ENCODE data around the gene HNRNPA1. TPM values are rescaled to one million over a fixed set of nuclear protein-coding genes. Genes with fewer than 3 reads are reported as not detected.
A peak's percentile ranks its signal among the peaks of the same experiment; 100 is the strongest.

HNRNPA1 gene
- total and polyA plus RNA-seq, 2 donors (not counting 1 experiment from before 2014, with no cell fraction given), result 311 to 1,057 TPM

- TF ChIP-seq CTCF (conservative IDR thresholded peaks at IDR 0.05 in 1 of 2, IDR thresholded peaks at IDR 0.05 in 1 of 2; ENCODE audit: low read depth in 1 of 2, low read length in 2 of 2) (no peak), EZH2 (IDR thresholded peaks at IDR 0.05; ENCODE audit: low read length, missing control alignments) (no peak)
- Histone ChIP-seq H3K9me3 (ENCODE audit: control insufficient read depth, insufficient read depth, low read depth, low read length) (no peaks in the 10 kb centered on the region), H3K27me3 (ENCODE audit: control insufficient read depth, insufficient read depth, low read length) (no peaks in the 10 kb centered on the region), H3K4me1 (ENCODE audit: control insufficient read depth, extremely low read depth, insufficient read depth, low read length) (peaks cover 19% of the 10 kb centered on the region), H3K27ac (ENCODE audit: insufficient read depth, low read length) (peak overlapping the region; percentile 98), H3K4me3 (replicated peaks in 1 of 4; ENCODE audit: control extremely low read depth in 1 of 4, insufficient read depth in 1 of 4, low read depth in 3 of 4, low read length in 4 of 4) (peak overlapping the region in 2 of 4 experiments; percentile 11 to 55), H4K20me1 (ENCODE audit: control insufficient read depth, extremely low read depth, insufficient read depth, low read length) (no peaks in the 10 kb centered on the region), H3K4me2 (ENCODE audit: extremely low read depth, insufficient read depth, low read length) (peak overlapping the region; percentile 42), H3K79me2 (ENCODE audit: control insufficient read depth, insufficient read depth, low read length) (peaks cover 54% of the 10 kb centered on the region), H2AFZ (ENCODE audit: low read length) (no peak overlapping the region), H3K36me3 (ENCODE audit: control insufficient read depth, insufficient read depth, low read length) (peaks cover 5% of the 10 kb centered on the region), H3K9ac (ENCODE audit: insufficient read depth, low read length) (no peak overlapping the region)
- peak in 1 of 2 donors; percentile 79 for DNase-seq (ENCODE audit: low read depth in 2 of 2)
Observed at GRCh38 chr12:54258201-54258681, 22.3 kb upstream of the HNRNPA1 start.

GRCh38 chr12:54259194-54260011 lies 21.1 kb upstream of the HNRNPA1 start:
- Histone ChIP-seq H3K27me3 (ENCODE audit: control insufficient read depth, insufficient read depth, low read length) (no peaks in the 10 kb centered on the region), H3K9me3 (ENCODE audit: control insufficient read depth, insufficient read depth, low read depth, low read length) (no peaks in the 10 kb centered on the region), H3K36me3 (ENCODE audit: control insufficient read depth, insufficient read depth, low read length) (peaks cover 5% of the 10 kb centered on the region), H3K79me2 (ENCODE audit: control insufficient read depth, insufficient read depth, low read length) (peaks cover 58% of the 10 kb centered on the region), H3K4me1 (ENCODE audit: control insufficient read depth, extremely low read depth, insufficient read depth, low read length) (peaks cover 19% of the 10 kb centered on the region), H4K20me1 (ENCODE audit: control insufficient read depth, extremely low read depth, insufficient read depth, low read length) (no peaks in the 10 kb centered on the region), H3K27ac (ENCODE audit: insufficient read depth, low read length) (peak overlapping the region; percentile 98), H2AFZ (ENCODE audit: low read length) (peak overlapping the region; percentile 71), H3K9ac (ENCODE audit: insufficient read depth, low read length) (peak overlapping the region; percentile 73), H3K4me2 (ENCODE audit: extremely low read depth, insufficient read depth, low read length) (peak overlapping the region; percentile 100), H3K4me3 (replicated peaks in 1 of 4; ENCODE audit: control extremely low read depth in 1 of 4, insufficient read depth in 1 of 4, low read depth in 3 of 4, low read length in 4 of 4) (peak overlapping the region; percentile 55 to 70 (median 59))
- peak; percentile 88 to 89 for DNase-seq (ENCODE audit: low read depth in 2 of 2)
- TF ChIP-seq CTCF (conservative IDR thresholded peaks at IDR 0.05 in 1 of 2, IDR thresholded peaks at IDR 0.05 in 1 of 2; ENCODE audit: low read depth in 1 of 2, low read length in 2 of 2) (no peak), EZH2 (IDR thresholded peaks at IDR 0.05; ENCODE audit: low read length, missing control alignments) (no peak)

- H3K9me3 ChIP-seq (ENCODE audit: control insufficient read depth, insufficient read depth, low read depth, low read length), result no peaks in the 10 kb centered on the region
- H3K79me2 ChIP-seq (ENCODE audit: control insufficient read depth, insufficient read depth, low read length), result peaks cover 56% of the 10 kb centered on the region
- peak in 1 of 2 donors; percentile 41 for DNase-seq (ENCODE audit: low read depth in 2 of 2)
- H3K27ac ChIP-seq (ENCODE audit: insufficient read depth, low read length), result peak overlapping the region; percentile 49
- H3K4me2 ChIP-seq (ENCODE audit: extremely low read depth, insufficient read depth, low read length), result peak overlapping the region; percentile 76
- TF ChIP-seq EZH2 (IDR thresholded peaks at IDR 0.05; ENCODE audit: low read length, missing control alignments), result no peak
- no peak for TF ChIP-seq CTCF (conservative IDR thresholded peaks at IDR 0.05 in 1 of 2, IDR thresholded peaks at IDR 0.05 in 1 of 2; ENCODE audit: low read depth in 1 of 2, low read length in 2 of 2)
- H4K20me1 ChIP-seq (ENCODE audit: control insufficient read depth, extremely low read depth, insufficient read depth, low read length), result no peaks in the 10 kb centered on the region
- no peak overlapping the region for H3K9ac ChIP-seq (ENCODE audit: insufficient read depth, low read length)
- H2AFZ ChIP-seq (ENCODE audit: low read length), result no peak overlapping the region
- H3K27me3 ChIP-seq (ENCODE audit: control insufficient read depth, insufficient read depth, low read length), result no peaks in the 10 kb centered on the region
- H3K36me3 ChIP-seq (ENCODE audit: control insufficient read depth, insufficient read depth, low read length), result peaks cover 1% of the 10 kb centered on the region
- H3K4me3 ChIP-seq (replicated peaks in 1 of 4; ENCODE audit: control extremely low read depth in 1 of 4, insufficient read depth in 1 of 4, low read depth in 3 of 4, low read length in 4 of 4), result no peak overlapping the region
- peaks cover 19% of the 10 kb centered on the region for H3K4me1 ChIP-seq (ENCODE audit: control insufficient read depth, extremely low read depth, insufficient read depth, low read length)
Observed at GRCh38 chr12:54261815-54262402, 18.6 kb upstream of the HNRNPA1 start.
